ENCODE data around the gene PRXL2C. TPM values are rescaled to one million over a fixed set of nuclear protein-coding genes. Genes with fewer than 3 reads are reported as not detected.

PRXL2C gene
- total and polyA plus RNA-seq, 10 of the 15 experiments (the other 5 are each of a cell fraction or from before 2014, with no cell fraction given): 4.0 to 16.0 (median 7.4) TPM

GRCh38 chr9:96620832-96621269, 34.3 kb downstream of the PRXL2C start (continued):
- TF ChIP-seq ZNF687 (IDR thresholded peaks at IDR 0.05): no peak
- no peak for TF ChIP-seq ZNF592 (IDR thresholded peaks at IDR 0.05)
- TF ChIP-seq CBX5 (IDR thresholded peaks at IDR 0.05; ENCODE audit: low read depth): no peak

- no peak overlapping the region for H3K4me3 ChIP-seq
- no peak for ATAC-seq
- in situ Hi-C loops (cut with MboI): no loop called here
Measured at GRCh38 chr9:96620181-96620514, 35.0 kb downstream of the PRXL2C start.

More at GRCh38 chr9:96620181-96620514, 35.0 kb downstream of the PRXL2C start:
- Histone ChIP-seq H3K9ac (ENCODE audit: control insufficient read depth, insufficient read depth, low read length) (no peak overlapping the region), H3K27me3 (replicated peaks in 1 of 2; ENCODE audit: control insufficient read depth in 2 of 2, insufficient read depth in 2 of 2, low read length in 1 of 2) (peaks cover 0 to 17% of the 10 kb centered on the region in 2 experiments; a peak in 2 of 4 replicates), H3K4me1 (ENCODE audit: control insufficient read depth, insufficient read depth, low read length) (no peaks in the 10 kb centered on the region), H3K9me3 (replicated peaks; ENCODE audit: control insufficient read depth, insufficient read depth, low read length) (no peaks in the 10 kb centered on the region; the same call in 2 of the 3 replicates), H3K4me2 (ENCODE audit: control insufficient read depth, insufficient read depth) (no peak overlapping the region), H4K20me1 (ENCODE audit: control insufficient read depth, insufficient read depth) (no peaks in the 10 kb centered on the region), H3K79me2 (ENCODE audit: control insufficient read depth, insufficient read depth, low read length) (no peaks in the 10 kb centered on the region), H2AFZ (ENCODE audit: control insufficient read depth, low read depth, low read length) (no peak overlapping the region), H3K36me3 (ENCODE audit: control insufficient read depth in 2 of 2, insufficient read depth in 2 of 2, low read length in 1 of 2) (no peaks in the 10 kb centered on the region), H3K27ac (ENCODE audit: control insufficient read depth, insufficient read depth) (no peak overlapping the region)
- intact Hi-C loops (cut with micrococcal nuclease; ENCODE audit: unreplicated experiment): no loop called here
- WGBS (ENCODE audit: insufficient coverage, insufficient replicate concordance, low lambda C conversion rate, missing lambda C conversion rate): 94% methylated on average over 11 of the region's 11 CpGs
- ChIA-PET RAD21 (ENCODE audit: unreplicated experiment) (interaction anchor here (0.6 kb wide), 1 partner anchor 336 kb away, joined by 3 read pairs; no protein-coding TSS in a partner anchor), POLR2A (no interaction called here), CTCF (no interaction called here), SMC1A (ENCODE audit: uncharacterized antibody, unreplicated experiment) (no interaction called here)
- no peak for DNase-seq (ENCODE audit: low read depth, low spot score)
- TF ChIP-seq JUNB (IDR thresholded peaks at IDR 0.05): no peak
- no peak for TF ChIP-seq NFXL1 (IDR thresholded peaks at IDR 0.05; ENCODE audit: borderline replicate concordance)
- no peak for TF ChIP-seq PAX5 (IDR thresholded peaks at IDR 0.05; ENCODE audit: borderline replicate concordance, low read depth, low read length)
- TF ChIP-seq ZNF24 (IDR thresholded peaks at IDR 0.05): no peak
- no peak for FAIRE-seq
- no TSS peak for BruUV-seq (replicated peaks)
